ENCODE data around the gene PLCH2.

The PLCH2 gene

GRCh38 chr1:2504225-2504948 is 28.3 kb downstream of the PLCH2 start:
- H2AFZ ChIP-seq (ENCODE audit: low read depth), result no peak overlapping the region
- no peaks in the 10 kb centered on the region for H3K4me1 ChIP-seq (ENCODE audit: low read depth, poor library complexity, severe bottlenecking)
- no peak overlapping the region for H3K27ac ChIP-seq
- H3K36me3 ChIP-seq (ENCODE audit: insufficient read depth), result no peaks in the 10 kb centered on the region
- H4K20me1 ChIP-seq (ENCODE audit: insufficient read depth), result no peaks in the 10 kb centered on the region
- no peak overlapping the region for H3K4me2 ChIP-seq
- H3K4me3 ChIP-seq (IDR thresholded peaks at IDR 0.05; ENCODE audit: insufficient read depth, low read depth, low read length), result no peak overlapping the region
- no peak for TF ChIP-seq CTCF (conservative IDR thresholded peaks at IDR 0.05; ENCODE audit: low read depth, low read length)
- peaks cover 37% of the 10 kb centered on the region for H3K27me3 ChIP-seq (ENCODE audit: insufficient read depth, low read depth)
- H3K79me2 ChIP-seq (ENCODE audit: insufficient read depth, low read depth), result no peaks in the 10 kb centered on the region
- H3K9ac ChIP-seq, result no peak overlapping the region

GRCh38 chr1:2504949-2505272 is 28.8 kb downstream of the PLCH2 start:
- Histone ChIP-seq H3K9ac (no peak overlapping the region), H3K4me2 (no peak overlapping the region), H3K36me3 (ENCODE audit: insufficient read depth) (no peaks in the 10 kb centered on the region; the same call in 1 of the 2 replicates), H4K20me1 (ENCODE audit: insufficient read depth) (no peaks in the 10 kb centered on the region), H3K4me1 (ENCODE audit: low read depth, poor library complexity, severe bottlenecking) (no peaks in the 10 kb centered on the region), H3K27ac (no peak overlapping the region), H3K27me3 (ENCODE audit: insufficient read depth, low read depth) (peaks cover 33% of the 10 kb centered on the region), H3K79me2 (ENCODE audit: insufficient read depth, low read depth) (no peaks in the 10 kb centered on the region), H2AFZ (ENCODE audit: low read depth) (no peak overlapping the region), H3K4me3 (IDR thresholded peaks at IDR 0.05; ENCODE audit: insufficient read depth, low read depth, low read length) (no peak overlapping the region)
- TF ChIP-seq CTCF (conservative IDR thresholded peaks at IDR 0.05; ENCODE audit: low read depth, low read length), result no peak

GRCh38 chr1:2505461-2505994 is 29.4 kb downstream of the PLCH2 start:
- H3K4me3 ChIP-seq (IDR thresholded peaks at IDR 0.05; ENCODE audit: insufficient read depth, low read depth, low read length), result no peak overlapping the region
- no peak overlapping the region for H2AFZ ChIP-seq (ENCODE audit: low read depth)
- H3K27me3 ChIP-seq (ENCODE audit: insufficient read depth, low read depth), result peaks cover 27% of the 10 kb centered on the region
- H3K79me2 ChIP-seq (ENCODE audit: insufficient read depth, low read depth), result no peaks in the 10 kb centered on the region
- H3K9ac ChIP-seq, result no peak overlapping the region
- H3K4me2 ChIP-seq, result no peak overlapping the region
- no peaks in the 10 kb centered on the region; the same call in 1 of the 2 replicates for H3K36me3 ChIP-seq (ENCODE audit: insufficient read depth)
- H3K4me1 ChIP-seq (ENCODE audit: low read depth, poor library complexity, severe bottlenecking), result no peaks in the 10 kb centered on the region
- TF ChIP-seq CTCF (conservative IDR thresholded peaks at IDR 0.05; ENCODE audit: low read depth, low read length), result no peak
- no peak overlapping the region for H3K27ac ChIP-seq
- no peaks in the 10 kb centered on the region for H4K20me1 ChIP-seq (ENCODE audit: insufficient read depth)

GRCh38 chr1:2506007-2506860 is 30.1 kb downstream of the PLCH2 start:
- H3K4me2 ChIP-seq, result no peak overlapping the region
- H3K4me1 ChIP-seq (ENCODE audit: low read depth, poor library complexity, severe bottlenecking), result no peaks in the 10 kb centered on the region
- no peak overlapping the region for H3K27ac ChIP-seq
- H3K36me3 ChIP-seq (ENCODE audit: insufficient read depth), result no peaks in the 10 kb centered on the region; the same call in 1 of the 2 replicates
- H3K27me3 ChIP-seq (ENCODE audit: insufficient read depth, low read depth), result peaks cover 22% of the 10 kb centered on the region
- no peaks in the 10 kb centered on the region for H4K20me1 ChIP-seq (ENCODE audit: insufficient read depth)
- no peak for TF ChIP-seq CTCF (conservative IDR thresholded peaks at IDR 0.05; ENCODE audit: low read depth, low read length)
- H3K79me2 ChIP-seq (ENCODE audit: insufficient read depth, low read depth), result no peaks in the 10 kb centered on the region
- H3K4me3 ChIP-seq (IDR thresholded peaks at IDR 0.05; ENCODE audit: insufficient read depth, low read depth, low read length), result no peak overlapping the region
- H2AFZ ChIP-seq (ENCODE audit: low read depth), result no peak overlapping the region
- no peak overlapping the region for H3K9ac ChIP-seq

Data from KMS-11 (cell line).